ENCODE results near the gene PROM2.

Gene PROM2

GRCh38 chr2:95260028-95261023 lies 13.9 kb upstream of the PROM2 start:
- no peaks in the 10 kb centered on the region for H3K36me3 ChIP-seq
- H3K4me3 ChIP-seq (ENCODE audit: low read depth, low read length): no peak overlapping the region
- no peaks in the 10 kb centered on the region for H3K9me3 ChIP-seq
- H3K4me1 ChIP-seq: no peaks in the 10 kb centered on the region
- DNase-seq: no peak
- TF ChIP-seq, protein P1, sequence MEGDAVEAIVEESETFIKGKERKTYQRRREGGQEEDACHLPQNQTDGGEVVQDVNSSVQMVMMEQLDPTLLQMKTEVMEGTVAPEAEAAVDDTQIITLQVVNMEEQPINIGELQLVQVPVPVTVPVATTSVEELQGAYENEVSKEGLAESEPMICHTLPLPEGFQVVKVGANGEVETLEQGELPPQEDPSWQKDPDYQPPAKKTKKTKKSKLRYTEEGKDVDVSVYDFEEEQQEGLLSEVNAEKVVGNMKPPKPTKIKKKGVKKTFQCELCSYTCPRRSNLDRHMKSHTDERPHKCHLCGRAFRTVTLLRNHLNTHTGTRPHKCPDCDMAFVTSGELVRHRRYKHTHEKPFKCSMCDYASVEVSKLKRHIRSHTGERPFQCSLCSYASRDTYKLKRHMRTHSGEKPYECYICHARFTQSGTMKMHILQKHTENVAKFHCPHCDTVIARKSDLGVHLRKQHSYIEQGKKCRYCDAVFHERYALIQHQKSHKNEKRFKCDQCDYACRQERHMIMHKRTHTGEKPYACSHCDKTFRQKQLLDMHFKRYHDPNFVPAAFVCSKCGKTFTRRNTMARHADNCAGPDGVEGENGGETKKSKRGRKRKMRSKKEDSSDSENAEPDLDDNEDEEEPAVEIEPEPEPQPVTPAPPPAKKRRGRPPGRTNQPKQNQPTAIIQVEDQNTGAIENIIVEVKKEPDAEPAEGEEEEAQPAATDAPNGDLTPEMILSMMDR (IDR thresholded peaks at IDR 0.05; ENCODE audit: low read depth, low read length): no peak
- no peaks in the 10 kb centered on the region for H3K27me3 ChIP-seq

GRCh38 chr2:95261602-95262001 lies 12.6 kb upstream of the PROM2 start:
- DNase-seq: no peak
- no peaks in the 10 kb centered on the region for H3K9me3 ChIP-seq
- TF ChIP-seq, protein P1 (IDR thresholded peaks at IDR 0.05; ENCODE audit: low read depth, low read length): no peak
- H3K36me3 ChIP-seq: no peaks in the 10 kb centered on the region
- H3K4me1 ChIP-seq: no peaks in the 10 kb centered on the region
- H3K27me3 ChIP-seq: no peaks in the 10 kb centered on the region
- no peak overlapping the region for H3K4me3 ChIP-seq (ENCODE audit: low read depth, low read length)

DNA sequence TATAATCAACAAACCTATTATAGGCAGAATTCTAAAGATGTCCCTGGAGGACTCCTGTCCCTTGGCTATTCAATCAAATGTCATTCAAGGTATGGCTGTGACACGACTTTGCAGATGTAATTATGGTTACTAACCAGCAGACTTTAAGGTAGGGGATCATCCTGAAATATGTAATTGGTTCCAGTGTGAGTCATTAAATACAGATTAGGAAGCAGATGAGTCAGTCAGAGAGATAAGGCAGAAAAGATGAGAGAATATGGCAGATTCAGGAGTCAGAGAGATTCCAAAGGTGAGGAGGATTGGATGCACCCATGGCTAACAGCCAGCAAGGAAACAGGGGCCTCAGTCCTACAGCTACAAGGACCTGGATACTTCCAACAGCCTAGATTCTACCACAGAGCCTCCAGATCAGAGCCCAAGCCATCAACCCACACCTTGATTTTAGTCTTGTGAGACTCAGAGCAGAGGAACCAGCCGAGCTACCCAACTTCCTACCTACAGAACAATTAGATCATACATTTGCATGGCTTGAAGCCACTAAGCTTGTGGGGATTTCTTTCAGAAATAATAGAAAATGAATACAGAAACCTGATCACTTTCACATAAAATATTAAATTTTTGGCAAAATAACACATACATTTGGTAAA lies 11.2 kb upstream of the PROM2 start:
- DNase-seq: no peak

DNA sequence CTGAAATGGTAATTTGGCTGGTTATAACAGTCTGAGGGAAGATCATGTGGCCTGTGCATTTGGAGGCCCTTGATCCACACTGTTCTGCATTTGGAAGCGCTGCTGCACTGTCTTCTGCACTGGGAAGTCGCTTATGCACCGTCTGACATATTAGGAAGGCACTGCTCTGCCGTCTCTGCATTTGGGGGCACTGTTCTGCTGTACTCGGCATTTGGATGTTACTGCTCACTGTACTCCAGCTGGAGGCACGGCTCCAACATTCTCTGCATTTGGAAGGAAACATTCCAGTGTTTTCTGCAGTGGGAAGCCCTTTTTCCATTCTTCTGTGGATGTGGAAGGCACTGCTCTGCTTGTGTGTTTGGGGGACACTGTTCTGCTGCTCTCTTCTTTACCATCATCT lies 9.6 kb upstream of the PROM2 start:
- Histone ChIP-seq H3K27me3 (no peaks in the 10 kb centered on the region), H3K36me3 (no peaks in the 10 kb centered on the region), H3K9me3 (no peaks in the 10 kb centered on the region), H3K4me1 (no peaks in the 10 kb centered on the region), H3K4me3 (ENCODE audit: low read depth, low read length) (no peak overlapping the region)
- DNase-seq: no peak
- TF ChIP-seq, protein P1 (IDR thresholded peaks at IDR 0.05; ENCODE audit: low read depth, low read length): no peak

More for the DNA sequence above, 11.2 kb upstream of the PROM2 start:
- H3K36me3 ChIP-seq: no peaks in the 10 kb centered on the region
- no peaks in the 10 kb centered on the region for H3K4me1 ChIP-seq
- no peaks in the 10 kb centered on the region for H3K9me3 ChIP-seq
- TF ChIP-seq, protein P1 (IDR thresholded peaks at IDR 0.05; ENCODE audit: low read depth, low read length): no peak
- H3K4me3 ChIP-seq (ENCODE audit: low read depth, low read length): no peak overlapping the region
- H3K27me3 ChIP-seq: no peaks in the 10 kb centered on the region

- no peak for DNase-seq
Measured at GRCh38 chr2:95265182-95265581, 9.1 kb upstream of the PROM2 start.

More at GRCh38 chr2:95265182-95265581, 9.1 kb upstream of the PROM2 start:
- Histone ChIP-seq H3K27me3 (no peaks in the 10 kb centered on the region), H3K4me1 (no peaks in the 10 kb centered on the region), H3K4me3 (ENCODE audit: low read depth, low read length) (no peak overlapping the region), H3K36me3 (no peaks in the 10 kb centered on the region), H3K9me3 (no peaks in the 10 kb centered on the region)
- TF ChIP-seq, protein P1 (IDR thresholded peaks at IDR 0.05; ENCODE audit: low read depth, low read length): no peak
